Ureter (tissue), 1 donor: ENCODE results near the gene LMOD3. TPM values are rescaled to one million over a fixed set of nuclear protein-coding genes. Genes with fewer than 3 reads are reported as not detected.

Experiments
- DNase-seq: peaks from one replicate; pipeline ENCODE4 v3.0.0-alpha.2; 2020; ENCODE audit warnings: low spot score
- total RNA-seq: library from RNA; stranded (reverse); gene quantifications from one replicate; pipeline ENCODE4 v1.2.4, GENCODE V29; 2023
- donor health status: DM: yes; HTN: yes; CAD: no.

Gene LMOD3
- total RNA-seq, 1 donor from 2014 or later = 0.13 TPM

DNA sequence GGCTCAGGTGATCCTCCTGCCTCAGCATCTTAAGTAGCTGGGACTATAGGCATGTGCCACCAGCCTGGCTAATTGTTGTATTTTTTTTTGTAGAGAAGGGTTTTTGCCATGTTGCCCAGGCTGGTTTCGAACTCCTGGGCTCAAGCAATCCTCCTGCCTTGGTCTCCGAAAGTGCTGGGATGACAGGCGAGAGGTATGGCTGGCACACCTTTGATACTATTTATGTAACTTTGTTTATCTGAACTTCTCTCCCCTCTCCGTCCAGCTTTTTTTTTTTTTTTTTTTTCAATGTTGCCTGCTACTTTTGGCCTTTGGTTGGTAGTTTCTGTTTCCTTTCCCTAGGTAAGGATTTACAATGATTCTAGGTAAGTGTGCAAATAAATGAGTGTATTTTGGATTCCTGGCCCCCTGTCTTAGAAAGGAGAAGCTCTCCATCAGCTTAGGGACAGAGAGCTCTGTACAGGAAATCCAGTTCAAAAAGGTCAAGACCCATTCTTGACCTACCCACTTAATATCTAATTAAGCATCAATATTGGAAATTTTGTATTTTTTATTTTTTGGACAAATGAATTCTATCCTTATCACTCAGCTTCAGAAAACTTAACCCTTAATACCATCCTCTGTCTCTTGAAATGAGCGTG lies 30.9 kb downstream of the LMOD3 start:
- no peak for DNase-seq

DNA sequence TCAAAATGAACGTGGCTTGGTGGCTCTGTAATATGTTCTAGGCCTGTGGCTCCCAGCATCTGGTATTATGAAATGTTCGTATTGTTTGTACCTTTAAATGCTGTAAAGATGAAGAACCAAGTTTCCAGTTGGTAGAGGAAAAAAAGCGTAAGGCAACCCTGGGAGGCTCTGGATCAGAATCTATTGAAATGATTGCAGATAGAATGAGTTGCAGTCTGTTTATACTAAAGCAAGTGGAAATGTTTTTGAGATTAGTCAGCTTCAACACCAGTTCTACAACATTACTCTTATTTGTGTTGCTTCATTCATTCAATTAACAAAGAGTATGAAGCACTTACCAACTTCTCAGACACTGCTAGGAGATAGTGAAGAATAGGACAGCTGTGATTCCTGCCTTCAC lies 32.4 kb downstream of the LMOD3 start:
- no peak for DNase-seq

GRCh38 chr3:69088063-69088462 lies 34.3 kb downstream of the LMOD3 start:
- no peak for DNase-seq

DNA sequence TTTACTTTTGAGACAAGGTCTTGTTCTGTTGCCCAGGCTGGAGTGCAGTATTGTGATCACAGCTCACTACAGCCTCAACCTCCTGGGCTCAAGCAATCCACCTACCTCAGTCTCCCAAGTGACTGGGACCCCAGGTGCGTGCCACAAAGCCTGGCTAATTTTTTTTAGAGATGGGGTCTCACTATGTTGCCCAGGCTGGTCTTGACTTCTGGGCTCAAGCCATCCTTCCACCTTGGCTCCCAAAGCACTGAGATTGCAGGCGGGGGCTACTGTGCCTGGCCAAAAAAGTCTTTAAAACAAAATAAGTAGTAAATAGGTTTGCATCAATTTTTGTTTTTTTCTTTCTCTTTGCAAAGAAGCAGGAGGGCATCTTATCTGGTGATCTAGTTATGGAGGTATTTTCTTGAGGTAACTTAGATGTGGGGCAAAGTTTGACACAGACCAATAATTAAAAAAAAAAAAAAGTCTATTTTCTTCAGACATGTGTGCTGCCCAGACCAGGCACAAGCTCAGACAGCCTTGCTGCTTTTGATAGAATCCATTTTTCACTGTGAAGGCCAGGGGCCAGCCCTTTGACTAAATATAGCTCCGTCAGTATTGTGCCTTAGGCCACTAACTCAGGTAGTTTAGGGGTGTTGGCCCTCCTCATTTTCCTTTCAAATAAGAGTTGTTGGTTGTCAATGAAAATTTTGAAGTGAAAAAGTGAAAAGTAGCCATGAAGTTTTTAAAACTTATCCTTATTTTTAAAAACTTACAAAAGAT lies 35.2 kb downstream of the LMOD3 start:
- no peak for DNase-seq

DNA sequence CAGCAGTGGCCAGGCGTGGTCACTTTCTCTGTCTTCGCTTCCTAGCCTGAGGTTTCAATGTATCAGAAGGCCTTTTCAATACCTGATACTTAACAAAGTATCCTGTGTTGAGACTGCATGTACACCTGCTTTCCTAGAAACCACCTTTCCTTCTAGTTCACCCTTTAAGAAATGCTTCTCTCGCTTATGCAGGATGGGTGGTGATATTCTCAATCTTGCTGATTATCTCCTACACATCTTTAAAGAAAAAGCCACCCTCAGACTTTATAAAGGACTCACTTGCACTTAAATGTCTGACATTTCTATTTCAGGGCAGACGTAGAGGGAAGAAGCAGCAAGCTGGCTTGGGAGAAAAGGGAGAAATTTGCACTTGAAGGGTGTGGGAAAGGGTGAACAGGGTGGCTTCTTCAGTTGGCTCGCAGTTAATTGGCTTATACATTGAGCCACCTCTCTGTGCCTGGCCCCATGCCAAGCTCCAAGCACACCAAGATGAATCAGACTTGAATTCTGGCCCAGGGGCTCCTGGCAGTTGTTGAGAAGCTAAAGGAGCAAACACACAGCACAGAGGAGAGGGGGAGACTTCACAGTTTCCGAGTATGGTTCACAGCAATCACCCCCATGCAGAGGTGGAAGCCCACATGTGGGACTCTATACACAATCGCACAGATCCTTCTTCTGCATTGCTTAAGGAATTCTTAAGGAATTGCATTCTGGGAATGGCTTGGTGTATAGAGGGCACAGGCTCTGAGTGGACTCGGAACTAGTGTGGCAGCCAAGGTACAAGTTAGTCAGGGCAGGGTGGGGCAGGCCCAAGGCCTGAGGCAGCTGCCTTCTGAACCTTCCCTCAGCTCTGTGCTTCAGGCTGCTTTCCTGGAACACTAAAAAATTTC lies 36.3 kb downstream of the LMOD3 start:
- peak; percentile 91 for DNase-seq

DNA sequence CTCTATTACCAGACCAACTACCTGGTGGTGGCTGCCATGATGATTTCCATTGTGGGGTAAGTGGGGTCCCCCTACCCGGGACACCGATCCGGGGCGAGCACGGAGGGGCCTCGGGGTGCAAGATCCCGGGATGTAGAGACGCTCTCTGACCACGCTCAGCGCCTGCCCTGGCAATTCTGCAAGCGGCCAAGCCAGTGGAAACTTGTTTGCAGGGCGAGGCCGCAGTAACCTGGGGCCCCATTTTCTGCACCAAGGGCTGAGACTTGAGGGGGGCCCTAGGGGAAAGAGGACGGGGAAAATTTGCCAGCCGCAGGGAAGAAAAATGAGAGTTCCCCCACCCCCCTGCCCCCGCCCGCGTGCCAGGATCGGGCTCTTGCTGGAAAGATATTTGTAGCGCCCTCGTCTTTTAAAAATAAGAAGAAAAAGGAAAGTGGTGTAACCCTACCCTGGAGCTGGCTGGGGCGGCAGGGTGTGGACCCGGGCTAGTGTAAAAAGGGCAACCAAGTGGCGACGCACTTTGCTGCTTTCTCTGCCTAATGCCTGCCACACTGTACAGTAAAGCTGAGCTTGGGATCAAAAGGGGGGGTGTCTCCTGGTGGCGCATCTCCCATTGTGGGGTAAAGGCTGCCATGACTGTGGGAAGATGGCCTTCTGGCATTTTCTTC lies 37.1 kb downstream of the LMOD3 start:
- DNase-seq = peak; percentile 55

DNA sequence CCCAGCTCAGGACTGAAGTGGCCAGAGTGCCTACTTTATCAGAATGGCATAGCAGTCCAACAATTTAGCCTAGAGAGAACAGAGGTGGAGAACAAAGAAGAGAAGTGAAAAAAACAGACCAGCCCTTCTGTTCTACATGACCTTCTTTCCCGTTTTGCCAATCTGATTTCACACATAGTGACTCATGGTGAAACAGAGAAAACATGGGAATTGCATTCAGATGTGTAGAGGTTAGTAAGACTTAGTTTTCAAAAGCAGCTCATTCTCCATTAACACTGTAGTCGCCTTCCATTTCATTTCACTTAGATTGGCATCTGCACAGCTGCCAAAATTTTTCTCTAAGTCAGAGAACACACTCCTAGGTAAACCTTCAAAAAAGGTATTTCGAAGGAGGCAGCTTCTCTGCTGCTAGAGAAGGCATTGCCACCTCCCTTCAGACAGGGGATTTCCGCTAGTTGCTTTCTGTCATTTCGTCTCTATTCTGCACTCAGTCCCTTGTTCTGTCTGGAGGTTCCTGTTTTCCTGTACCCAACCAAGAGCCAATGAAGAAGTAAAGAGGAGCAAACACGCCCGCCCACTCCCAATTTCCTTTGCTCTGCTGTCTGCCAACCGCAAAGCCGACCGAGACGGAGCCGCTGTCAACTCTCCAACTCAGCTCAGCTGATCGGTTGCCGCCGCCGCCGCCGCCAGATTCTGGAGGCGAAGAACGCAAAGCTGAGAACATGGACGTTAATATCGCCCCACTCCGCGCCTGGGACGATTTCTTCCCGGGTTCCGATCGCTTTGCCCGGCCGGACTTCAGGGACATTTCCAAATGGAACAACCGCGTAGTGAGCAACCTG lies 37.8 kb downstream of the LMOD3 start, which contains the start of gene ARL6IP5:
TSS of gene ARL6IP5 (plus strand) at position 612 of the 842 bp plus-strand sequence. CDS start at position 723, 111 bp downstream.
- peak; percentile 96 for DNase-seq

DNA sequence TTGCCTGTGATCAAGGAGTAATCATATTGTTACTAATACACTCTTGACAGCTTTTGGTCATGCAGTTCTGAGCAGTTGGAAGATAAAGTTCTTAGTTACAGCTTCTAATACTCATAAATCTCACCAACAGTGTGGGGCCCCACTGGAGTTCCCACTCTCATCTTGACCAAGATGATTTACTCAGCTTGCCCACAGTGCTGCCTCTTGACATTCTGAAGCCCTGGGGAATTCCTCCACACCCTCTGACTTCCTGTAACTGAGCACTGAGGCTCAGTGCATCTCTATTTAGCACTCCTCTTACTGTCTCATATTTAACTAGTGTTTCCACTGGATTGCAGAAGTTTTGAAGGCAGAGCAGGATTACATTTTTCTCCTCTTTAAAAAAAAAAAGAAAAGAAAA lies 39.6 kb downstream of the LMOD3 start:
- DNase-seq = no peak

GRCh38 chr3:69082361-69082760 lies 40.0 kb downstream of the LMOD3 start:
- DNase-seq = no peak

GRCh38 chr3:69081583-69082262 lies 40.7 kb downstream of the LMOD3 start:
- no peak for DNase-seq

- DNase-seq = peak; percentile 93
Observed at GRCh38 chr3:69080233-69080920, 42.0 kb downstream of the LMOD3 start, which contains the start of gene UBA3. TSS of gene UBA3 (minus strand) at chr3:69080365. CDS start at chr3:69080353, 12 bp downstream.

GRCh38 chr3:69079269-69080159 lies 42.9 kb downstream of the LMOD3 start:
- no peak for DNase-seq

DNA sequence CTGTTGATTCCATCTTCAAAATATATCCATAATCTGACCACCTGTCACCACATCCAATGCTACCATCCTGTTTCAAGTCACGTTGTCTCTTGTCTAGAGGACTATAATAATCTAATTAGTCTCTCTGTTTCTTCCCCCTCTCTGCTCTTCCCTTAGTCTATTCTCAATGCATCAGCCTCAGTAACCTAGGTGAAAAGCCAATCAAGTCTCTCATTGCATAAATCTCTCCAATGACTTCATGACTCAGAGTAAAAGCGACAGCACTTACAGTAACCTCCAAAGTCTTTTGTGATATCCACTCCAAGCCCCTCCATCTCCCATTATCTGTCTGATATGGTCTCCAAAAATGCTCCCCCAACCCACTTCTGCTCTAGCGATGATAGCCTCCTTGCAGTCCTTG lies 49.5 kb downstream of the LMOD3 start:
- no peak for DNase-seq

DNA sequence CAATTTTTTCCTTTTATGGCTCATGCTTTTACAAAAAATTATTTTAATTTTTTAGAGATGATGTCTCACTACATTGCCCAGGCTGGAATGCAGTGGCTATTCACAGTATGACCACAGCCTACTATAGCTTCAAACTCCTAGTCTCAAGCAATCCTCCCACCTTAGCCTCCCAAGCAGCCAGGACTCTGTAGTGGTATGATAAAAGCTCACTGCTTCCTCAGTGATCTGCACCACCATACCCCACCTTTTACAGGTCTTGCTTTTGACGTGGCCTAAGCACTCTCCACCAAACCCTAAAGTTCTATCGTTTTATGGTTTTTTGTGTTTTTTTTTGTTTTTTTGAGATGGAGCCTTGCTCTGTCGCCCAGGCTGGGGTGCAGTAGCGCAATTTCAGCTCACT lies 56.3 kb downstream of the LMOD3 start:
- DNase-seq = no peak

- no peak for DNase-seq
Observed at GRCh38 chr3:69065318-69065964, 57.0 kb downstream of the LMOD3 start.

GRCh38 chr3:69063636-69064035 lies 58.8 kb downstream of the LMOD3 start:
- DNase-seq = no peak

DNA sequence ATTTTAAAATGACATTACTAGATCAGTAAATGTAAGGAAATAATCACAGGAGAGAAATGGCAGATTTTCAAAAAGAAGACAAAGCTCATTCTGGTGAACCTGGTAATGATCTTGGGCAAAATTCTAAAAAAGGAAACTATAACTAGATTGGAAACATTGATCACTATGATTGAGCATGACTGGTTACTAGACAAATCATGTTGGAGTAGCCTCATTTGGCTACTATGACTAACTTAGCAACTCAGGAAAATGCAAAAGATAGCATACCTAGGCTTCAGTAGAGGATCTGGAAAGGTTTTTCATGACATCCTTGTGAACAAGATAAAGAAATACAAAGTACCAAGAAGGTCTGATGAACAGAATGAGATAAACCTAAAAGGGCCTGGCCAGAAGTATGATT lies 62.7 kb downstream of the LMOD3 start:
- no peak for DNase-seq

DNA sequence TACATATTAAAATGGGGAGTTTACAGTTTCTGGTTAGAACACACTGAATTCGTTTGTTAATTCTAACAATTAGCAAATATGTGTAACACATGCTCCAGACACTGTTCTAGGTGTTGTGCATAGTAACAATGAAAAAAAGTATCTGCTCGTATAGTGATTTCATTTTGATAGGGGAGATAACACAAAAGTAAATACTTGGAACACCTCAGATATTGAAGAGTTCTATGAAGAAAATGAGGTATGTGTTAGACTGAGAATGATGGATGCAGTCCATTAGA lies 63.5 kb downstream of the LMOD3 start:
- no peak for DNase-seq
